HG03378 (cell line): ENCODE results near the gene CD93.

Experiments used
- ATAC-seq: cut with Tn5 transposase; IDR thresholded peaks from one replicate; pipeline ENCODE4 v1.9.1; 2021; ENCODE audit warnings: mild to moderate bottlenecking, moderate library complexity; ENCODE audit not compliant: unreplicated experiment

CD93 gene

GRCh38 chr20:23084845-23085365 lies 1.2 kb downstream of the CD93 start:
- no peak for ATAC-seq

DNA sequence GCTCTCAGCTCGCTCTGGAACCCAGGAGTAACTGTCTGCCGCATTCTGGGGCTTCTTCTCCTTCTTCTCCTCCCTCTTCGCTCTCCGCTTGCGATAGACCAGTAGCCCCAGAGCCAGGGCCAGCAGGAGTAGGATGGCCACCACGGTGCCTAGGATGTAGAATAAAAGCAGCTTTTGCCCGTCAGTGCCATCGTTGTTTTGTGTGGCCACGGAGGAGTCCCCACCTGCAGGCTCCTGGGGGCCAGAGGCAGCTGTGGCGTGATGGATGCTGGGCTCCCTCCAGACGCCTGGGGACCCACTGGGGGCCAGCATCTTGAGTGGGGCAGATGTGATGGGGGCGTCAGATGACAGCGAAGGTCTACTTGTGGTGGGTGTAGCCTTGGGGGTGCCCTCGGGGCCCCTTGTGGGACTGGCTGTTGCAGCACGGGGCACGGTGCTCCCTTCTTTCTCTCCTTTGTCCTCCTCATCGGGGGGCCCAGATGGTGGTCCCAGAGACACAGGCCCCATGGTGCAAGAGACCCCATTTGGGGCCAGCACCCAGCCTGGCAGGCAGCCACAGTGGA lies 1.8 kb downstream of the CD93 start:
- ATAC-seq = no peak

- no peak for ATAC-seq
Observed at GRCh38 chr20:23083553-23084220, 2.4 kb downstream of the CD93 start.

GRCh38 chr20:23082846-23083552 lies 3.1 kb downstream of the CD93 start:
- ATAC-seq = no peak

DNA sequence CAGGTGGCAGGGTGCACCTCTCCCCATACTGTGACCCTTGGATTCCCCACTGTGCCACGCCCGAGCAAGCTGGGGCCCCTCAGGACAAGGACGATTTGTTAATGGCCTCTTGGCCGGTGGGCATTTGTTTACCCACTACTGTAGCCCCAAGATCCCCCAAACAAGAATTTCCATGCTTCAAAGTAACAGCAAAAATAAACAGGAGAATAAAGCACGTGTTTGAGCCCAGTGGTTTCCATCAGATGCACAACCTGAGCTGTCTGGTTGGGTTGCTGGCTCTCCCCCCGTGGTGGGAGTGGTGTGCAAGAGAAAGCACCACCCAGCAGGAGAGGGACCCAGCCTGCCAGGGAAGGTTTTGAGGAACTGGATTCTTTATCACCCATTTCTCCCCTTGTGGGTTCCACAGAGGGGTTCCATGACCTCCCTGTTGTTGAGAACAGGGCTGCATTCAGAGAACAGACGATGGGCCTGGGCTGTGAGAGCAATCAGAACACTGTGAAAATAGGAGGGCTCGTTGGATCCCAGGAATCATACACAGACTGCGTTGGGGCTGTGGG lies 4.8 kb downstream of the CD93 start:
- no peak for ATAC-seq

GRCh38 chr20:23080521-23080920 lies 5.6 kb downstream of the CD93 start:
- ATAC-seq = no peak

DNA sequence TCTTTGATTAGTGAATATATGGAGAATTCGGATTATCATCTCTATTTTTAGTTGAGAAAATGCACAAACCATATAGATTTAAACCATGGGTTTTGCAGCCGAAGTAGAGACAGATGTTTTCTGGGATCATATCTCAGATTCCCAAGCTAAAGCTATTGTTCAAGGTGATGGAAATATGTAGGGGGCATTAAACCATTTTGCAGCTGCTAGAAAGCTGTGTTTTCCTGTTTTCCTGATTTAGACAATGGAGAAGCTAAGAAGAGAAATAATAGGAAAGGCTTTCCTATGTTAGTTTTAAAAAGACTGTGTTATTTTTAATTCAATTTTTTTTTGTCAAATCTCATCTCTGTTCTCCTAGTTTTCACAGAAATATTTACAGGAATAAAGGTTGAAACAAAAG lies 6.2 kb downstream of the CD93 start:
- no peak for ATAC-seq

GRCh38 chr20:23079016-23079351 lies 7.1 kb downstream of the CD93 start:
- ATAC-seq = no peak

DNA sequence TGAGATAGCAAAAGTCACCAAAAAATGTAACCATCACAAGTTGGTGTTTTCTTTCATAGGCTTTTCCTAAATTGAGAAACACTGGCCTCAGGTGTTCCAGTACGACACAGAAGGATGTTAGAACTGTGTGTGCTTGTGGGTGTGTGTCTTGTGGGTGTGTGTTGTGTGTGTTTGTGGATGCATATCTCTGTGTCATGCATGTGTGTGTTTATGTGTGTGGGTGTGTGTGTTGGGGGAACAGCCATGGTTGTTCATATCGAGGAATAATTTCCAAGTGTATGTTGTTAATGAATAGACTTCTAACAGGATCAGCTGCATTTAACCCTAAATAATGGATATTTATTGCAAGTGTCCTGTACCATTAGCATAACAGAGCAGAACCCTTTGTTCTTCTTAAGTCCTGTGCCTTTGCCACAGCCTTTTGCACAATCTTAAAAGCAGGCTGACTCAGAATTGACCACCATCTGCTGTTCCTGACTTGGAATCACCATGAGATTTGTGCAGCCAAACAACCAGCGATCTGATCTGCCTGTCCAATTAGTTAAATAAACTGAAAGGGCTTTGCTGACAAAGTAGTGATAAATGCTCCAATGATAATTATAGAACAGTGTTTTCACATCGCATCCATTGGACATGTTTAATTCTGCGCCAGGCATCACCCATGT lies 7.6 kb downstream of the CD93 start:
- ATAC-seq = no peak

DNA sequence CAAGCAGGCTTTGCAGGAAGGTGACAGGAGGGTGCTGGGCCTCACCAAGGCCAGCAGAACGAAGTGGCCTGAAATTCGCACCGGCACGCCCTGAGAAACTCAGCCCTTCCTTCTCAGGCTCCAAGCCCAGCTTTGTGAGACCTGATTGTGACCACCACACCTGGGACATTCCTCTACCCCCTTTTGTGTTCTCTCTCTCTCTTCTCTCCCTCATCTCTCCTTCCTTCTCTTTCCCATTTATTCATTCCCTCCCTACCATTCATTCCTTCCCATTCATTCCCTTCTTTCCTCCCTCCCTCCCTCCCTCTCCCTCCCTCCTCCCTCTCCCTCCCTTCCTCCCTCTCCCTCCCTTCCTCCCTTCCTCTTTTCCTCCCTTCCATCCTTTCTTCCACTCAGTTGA lies 8.8 kb downstream of the CD93 start:
- ATAC-seq = no peak

- no peak for ATAC-seq
Observed at GRCh38 chr20:23074052-23074451, 12.1 kb downstream of the CD93 start.

DNA sequence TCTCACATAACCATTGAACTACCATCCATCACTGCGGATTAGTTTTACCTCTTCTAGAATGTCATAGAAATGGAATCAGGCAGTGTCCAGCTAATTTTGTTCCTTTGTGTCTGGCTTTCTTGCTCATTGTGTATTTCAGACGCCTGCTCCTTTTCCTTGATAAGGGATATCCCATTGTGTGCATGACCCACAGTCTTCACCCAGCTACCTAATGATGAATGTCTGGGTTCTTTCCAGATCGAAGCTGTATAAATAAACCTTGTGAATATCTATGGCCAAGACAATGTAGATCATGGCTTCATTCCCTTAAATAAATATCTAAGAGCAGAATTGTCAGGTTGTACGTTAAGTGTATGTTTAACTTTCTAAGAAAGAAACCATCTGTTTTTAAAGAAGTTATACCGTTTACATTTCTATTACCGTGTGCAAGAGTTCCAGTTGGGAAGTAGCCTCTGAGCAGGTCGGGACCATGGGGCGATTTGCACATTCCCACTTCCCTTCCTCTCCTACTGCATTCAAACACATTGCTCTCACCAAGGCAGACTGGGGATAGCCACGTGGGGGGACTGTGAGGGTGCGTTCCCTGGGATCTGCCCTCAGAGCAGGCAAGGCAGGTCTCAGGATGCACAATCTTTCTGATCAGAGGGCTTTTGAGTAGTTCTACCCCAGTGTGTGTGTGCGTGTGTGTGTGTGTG lies 13.1 kb downstream of the CD93 start:
- no peak for ATAC-seq

DNA sequence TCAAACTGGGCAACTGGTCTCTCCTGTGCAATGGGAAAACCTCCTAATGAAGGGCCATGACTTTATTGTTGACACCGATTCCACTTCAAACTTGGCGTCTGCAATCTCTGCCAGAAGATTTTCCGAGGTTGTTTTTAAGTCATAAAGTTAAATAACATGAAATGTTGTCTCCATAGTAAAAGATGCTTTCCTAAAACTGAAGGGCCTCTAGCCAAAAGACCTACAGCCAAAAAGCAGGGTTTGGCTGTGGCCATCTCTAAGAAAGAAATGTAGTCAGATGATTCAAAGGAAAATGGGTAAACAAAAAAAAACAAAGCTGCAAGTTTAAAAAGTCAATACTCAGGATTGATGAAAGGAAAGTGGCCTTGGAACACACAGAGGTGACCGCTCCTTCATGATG lies 14.1 kb downstream of the CD93 start:
- no peak for ATAC-seq

DNA sequence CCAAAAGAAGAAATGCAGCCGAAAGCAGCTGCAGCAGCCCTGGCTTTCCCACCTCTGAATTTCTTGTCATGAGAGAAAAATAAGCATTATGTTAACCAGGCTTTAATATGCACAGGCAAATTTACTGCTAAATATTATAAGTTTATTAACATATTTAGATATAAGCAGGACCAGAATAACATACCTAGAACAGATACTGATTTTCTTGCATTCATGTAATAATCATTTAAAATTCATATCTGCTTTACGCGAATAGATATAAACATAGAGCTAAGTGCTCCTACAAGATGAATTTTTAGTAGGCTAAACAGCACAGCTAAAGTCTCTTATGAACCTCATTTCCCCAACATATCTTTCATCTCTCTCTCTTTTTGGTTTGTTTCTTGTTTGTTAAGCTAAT lies 14.7 kb downstream of the CD93 start:
- no peak for ATAC-seq

DNA sequence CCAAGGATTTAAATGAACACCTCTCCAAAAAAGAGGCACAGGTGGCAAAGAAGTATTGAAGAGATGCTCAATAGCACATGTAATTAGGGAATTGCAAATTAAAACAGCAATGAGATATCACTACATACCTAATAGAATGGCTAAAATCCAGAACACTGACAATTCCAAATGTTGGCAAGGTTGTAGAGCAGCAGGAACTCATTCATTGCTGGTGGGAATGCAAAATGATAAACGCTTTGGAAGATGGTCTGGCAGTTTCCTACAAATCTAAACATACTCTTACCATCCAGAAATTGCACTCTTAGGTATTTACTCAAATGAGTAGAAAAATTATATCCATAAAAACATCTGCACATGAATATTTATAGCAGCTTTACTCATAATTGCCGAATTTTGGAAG lies 17.0 kb downstream of the CD93 start:
- ATAC-seq = no peak

DNA sequence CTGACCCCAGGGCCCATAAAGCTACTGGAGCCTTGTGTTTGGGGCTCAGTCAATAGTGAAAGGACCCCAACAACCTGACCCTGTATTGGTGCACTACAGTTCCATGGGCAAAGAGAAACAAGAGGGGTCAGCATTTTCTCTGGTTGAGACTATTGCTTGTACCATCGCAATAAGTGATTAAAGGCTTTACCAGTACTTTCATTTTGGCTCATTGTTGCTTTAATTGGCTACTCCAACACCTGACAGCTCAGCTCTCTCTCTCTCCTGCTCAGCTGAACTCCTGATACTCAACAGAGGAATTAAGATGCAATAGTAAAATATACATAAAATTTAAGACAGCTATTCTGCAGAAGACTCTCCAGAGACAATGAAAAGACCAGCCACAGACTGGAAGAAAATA lies 17.8 kb downstream of the CD93 start:
- ATAC-seq = no peak

GRCh38 chr20:23066772-23067171 lies 19.4 kb downstream of the CD93 start:
- ATAC-seq = no peak

DNA sequence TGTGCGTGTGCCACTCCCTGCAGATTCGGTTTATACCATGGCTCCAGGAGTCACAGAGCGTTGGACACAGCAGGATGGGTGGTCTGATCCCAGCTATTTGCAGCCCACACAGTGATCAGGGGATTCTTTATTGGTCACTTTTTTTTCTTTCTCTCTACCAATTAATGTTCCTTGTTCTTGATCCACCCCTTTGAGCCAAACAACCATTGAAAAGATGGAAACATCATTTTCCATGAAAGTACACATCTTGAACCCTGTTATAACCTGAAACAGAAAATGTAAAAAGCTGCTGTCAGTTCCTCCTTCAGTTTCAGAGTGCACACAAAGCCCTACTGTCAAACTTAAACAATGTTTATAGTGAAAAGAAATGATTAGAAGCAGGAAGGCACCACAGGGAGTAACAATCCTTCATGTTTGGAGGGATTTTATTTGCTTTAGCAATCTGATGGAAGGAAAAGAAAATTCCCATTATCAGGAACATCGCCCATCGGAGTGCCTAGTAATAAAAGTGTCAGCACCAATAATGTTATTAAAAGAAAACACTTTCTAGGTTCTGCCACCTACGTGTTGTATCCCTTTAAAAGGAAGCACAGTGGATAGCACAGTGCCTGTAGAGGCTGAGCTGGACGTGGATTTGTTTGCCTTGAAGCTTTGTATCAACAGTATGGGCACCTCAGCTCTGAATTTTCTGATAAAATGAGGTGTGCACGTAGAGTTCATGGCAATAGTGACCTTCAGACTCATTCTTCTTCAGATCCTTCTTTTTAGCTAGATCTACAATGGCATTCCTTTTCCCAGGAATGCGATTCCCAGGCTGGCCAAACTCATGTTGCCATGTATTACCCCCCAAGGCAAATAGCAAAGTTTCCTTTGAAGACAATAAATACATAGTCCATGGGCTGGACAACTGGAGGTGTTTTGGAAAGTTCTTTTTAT lies 20.6 kb downstream of the CD93 start:
- no peak for ATAC-seq

DNA sequence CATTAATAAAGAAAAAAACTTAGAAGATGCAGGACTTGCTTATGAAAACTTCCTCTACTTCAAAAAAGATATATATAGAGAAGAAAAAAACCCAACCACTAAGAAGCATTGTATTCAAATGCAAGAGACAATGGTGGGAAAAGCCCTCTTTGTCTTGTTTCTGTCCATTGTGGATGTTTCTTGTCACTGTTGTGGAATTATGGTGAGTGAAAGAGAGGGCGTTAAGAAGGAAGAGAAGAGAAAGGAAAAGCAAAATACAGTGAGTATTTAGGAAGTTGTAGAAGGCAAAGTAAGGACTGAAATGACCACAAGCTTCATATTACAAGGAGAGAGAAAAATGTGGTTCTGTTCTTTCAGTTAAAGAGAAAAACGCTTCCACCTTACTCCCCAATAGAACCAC lies 22.5 kb downstream of the CD93 start:
- no peak for ATAC-seq

- ATAC-seq = no peak
Observed at GRCh38 chr20:23063168-23063567, 23.0 kb downstream of the CD93 start.
